HEK293 (cell line): ENCODE data around the gene TRIM5.

Experiments used
- CTCF ChIA-PET: fragments of 350-600 bp; formaldehyde crosslinking; extraction: SDS; loops from one replicate; lab custom pipeline; 2021; ENCODE audit warnings: antibody characterized with exemption; lab: Yijun Ruan, JAX
- POLR2A ChIA-PET: fragments of 300-600 bp; formaldehyde crosslinking; extraction: SDS; loops from one replicate; lab custom pipeline; 2020; ENCODE audit warnings: antibody characterized with exemption, inconsistent platforms; lab: Yijun Ruan, JAX
- H3K27ac ChIP-seq: fragments of 200-500 bp; sonication (Bioruptor generic); 2 replicates; pipeline ENCODE4 v1.5.1; 2014; ENCODE audit warnings: low read depth, low read length, control low read depth, inconsistent platforms; ENCODE audit errors: extremely low read depth
- H3K36me3 ChIP-seq, 2 experiments: fragments of 200-500 bp in 1 of 2; sonication (Bioruptor generic) in 1 of 2; 1 replicate in 1 of 2; 2 replicates in 1 of 2; pipeline ENCODE4 v1.5.1; 2014 to 2017; ENCODE audit warnings: inconsistent platforms in 2 of 2, low read length in 2 of 2; ENCODE audit not compliant: control insufficient read depth in 2 of 2, insufficient read depth in 1 of 2
- H3K4me1 ChIP-seq: fragments of 200-500 bp; sonication (Bioruptor generic); 2 replicates; pipeline ENCODE4 v1.5.1; 2014; ENCODE audit warnings: mild to moderate bottlenecking, low read length, inconsistent platforms; ENCODE audit not compliant: control insufficient read depth, insufficient read depth
- H3K4me3 ChIP-seq: 2 replicates; pipeline ENCODE4 v1.5.1; 2011; ENCODE audit warnings: low read depth, mild to moderate bottlenecking, control low read depth, low read length, moderate library complexity
- H3K9me3 ChIP-seq: fragments of 200-500 bp; sonication (Bioruptor generic); 2 replicates; pipeline ENCODE4 v1.5.1; 2014; ENCODE audit warnings: low read depth, low read length, inconsistent platforms; ENCODE audit not compliant: control insufficient read depth, insufficient read depth
- HOXD13 ChIP-seq: sonication (generic); formaldehyde crosslinking; IDR thresholded peaks from 2 replicates; pipeline ENCODE4 v1.8.0; 2022; ENCODE audit warnings: missing genetic modification reagents, borderline replicate concordance
- RBAK ChIP-seq: fragments of 450-650 bp; formaldehyde crosslinking; IDR thresholded peaks from 2 replicates; pipeline ENCODE4 v1.5.1; 2016; ENCODE audit warnings: missing biosample characterization, missing genetic modification characterization
- REPIN1 ChIP-seq: fragments of 450-650 bp; formaldehyde crosslinking; IDR thresholded peaks from 2 replicates; pipeline ENCODE4 v1.5.1; 2017; ENCODE audit warnings: missing biosample characterization, missing genetic modification characterization, low read depth
- ZIC2 ChIP-seq: fragments of 450-650 bp; formaldehyde crosslinking; IDR thresholded peaks from 2 replicates; pipeline ENCODE4 v1.5.1; 2016; ENCODE audit warnings: missing biosample characterization, missing genetic modification characterization
- ZNF146 ChIP-seq: fragments of 450-650 bp; formaldehyde crosslinking; IDR thresholded peaks from 2 replicates; pipeline ENCODE4 v1.5.1; 2016; ENCODE audit warnings: missing biosample characterization, missing genetic modification characterization
- ZNF184 ChIP-seq: fragments of 450-650 bp; IDR thresholded peaks from 2 replicates; pipeline ENCODE4 v1.5.1; 2018; ENCODE audit warnings: missing biosample characterization, mild to moderate bottlenecking, missing genetic modification characterization
- ZNF214 ChIP-seq: fragments of 450-650 bp; formaldehyde crosslinking; IDR thresholded peaks from 2 replicates; pipeline ENCODE4 v1.5.1; 2017; ENCODE audit warnings: missing biosample characterization, mild to moderate bottlenecking, missing genetic modification characterization, borderline replicate concordance
- ZNF529 ChIP-seq: fragments of 450-650 bp; formaldehyde crosslinking; IDR thresholded peaks from 2 replicates; pipeline ENCODE4 v1.5.1; 2017; ENCODE audit warnings: missing genetic modification characterization, missing biosample characterization; ENCODE audit not compliant: insufficient replicate concordance
- ZNF596 ChIP-seq: fragments of 450-650 bp; IDR thresholded peaks from 2 replicates; pipeline ENCODE4 v1.5.0; 2018; ENCODE audit warnings: missing biosample characterization, mild to moderate bottlenecking, missing genetic modification characterization, moderate library complexity
- ZNF600 ChIP-seq: fragments of 450-650 bp; formaldehyde crosslinking; IDR thresholded peaks from 2 replicates; pipeline ENCODE4 v1.5.1; 2016; ENCODE audit warnings: missing biosample characterization, missing genetic modification characterization
- ZNF624 ChIP-seq: fragments of 450-650 bp; formaldehyde crosslinking; IDR thresholded peaks from 2 replicates; pipeline ENCODE4 v1.5.1; 2017; ENCODE audit warnings: missing biosample characterization, missing genetic modification characterization
- ZNF670 ChIP-seq: fragments of 450-650 bp; formaldehyde crosslinking; IDR thresholded peaks from 2 replicates; pipeline ENCODE4 v1.5.1; 2016; ENCODE audit warnings: missing biosample characterization, missing genetic modification characterization, low read depth
- TF ChIP-seq, protein P1 (sequence below): fragments of 450-650 bp; formaldehyde crosslinking; conservative IDR thresholded peaks from 2 replicates; pipeline ENCODE4 v1.5.1; 2016; ENCODE audit warnings: low read depth, missing biosample characterization, missing genetic modification characterization
- TF ChIP-seq, protein P2 (sequence below): fragments of 450-650 bp; formaldehyde crosslinking; IDR thresholded peaks from 2 replicates; pipeline ENCODE4 v1.5.1; 2016; ENCODE audit warnings: missing biosample characterization, missing genetic modification characterization
- TF ChIP-seq, protein P3 (sequence below): fragments of 450-650 bp; formaldehyde crosslinking; IDR thresholded peaks from 2 replicates; pipeline ENCODE4 v1.5.1; 2017; ENCODE audit warnings: missing biosample characterization, missing genetic modification characterization
- TF ChIP-seq, protein P4 (sequence below): fragments of 450-650 bp; formaldehyde crosslinking; IDR thresholded peaks from 2 replicates; pipeline ENCODE4 v1.5.1; 2016; ENCODE audit warnings: missing biosample characterization, missing genetic modification characterization
- TF ChIP-seq, protein P5 (sequence below): fragments of 450-650 bp; formaldehyde crosslinking; IDR thresholded peaks from 2 replicates; pipeline ENCODE4 v1.5.1; 2016; ENCODE audit warnings: missing biosample characterization, missing genetic modification characterization

TRIM5 gene

DNA sequence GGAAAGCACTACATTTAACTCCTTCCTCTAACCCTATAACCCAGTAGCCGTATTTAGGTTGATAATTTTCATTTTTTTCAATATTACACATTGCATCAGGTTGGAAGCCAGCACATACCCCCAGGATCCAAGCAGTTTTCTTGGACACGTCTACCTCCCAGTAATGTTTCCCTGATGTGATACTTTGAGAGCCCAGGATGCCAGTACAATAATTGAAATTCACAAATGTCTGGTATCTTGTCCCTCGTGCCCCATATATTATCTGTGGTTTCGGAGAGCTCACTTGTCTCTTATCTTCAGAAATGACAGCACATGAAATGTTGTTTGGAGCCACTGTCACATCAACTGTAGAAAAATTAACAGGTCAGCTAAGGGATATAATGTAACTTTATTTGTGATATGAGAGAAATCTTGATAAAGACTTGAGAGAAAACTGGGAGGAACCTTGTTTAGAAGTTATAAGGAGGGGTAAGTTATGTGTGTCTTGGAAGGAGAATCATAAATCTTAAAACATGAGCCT, 19.8 kb downstream of the TRIM5 start (continued):
- no peak for TF ChIP-seq ZNF529 (tag by site-specific recombination)
- TF ChIP-seq, all 188 proteins: peak for 0

DNA sequence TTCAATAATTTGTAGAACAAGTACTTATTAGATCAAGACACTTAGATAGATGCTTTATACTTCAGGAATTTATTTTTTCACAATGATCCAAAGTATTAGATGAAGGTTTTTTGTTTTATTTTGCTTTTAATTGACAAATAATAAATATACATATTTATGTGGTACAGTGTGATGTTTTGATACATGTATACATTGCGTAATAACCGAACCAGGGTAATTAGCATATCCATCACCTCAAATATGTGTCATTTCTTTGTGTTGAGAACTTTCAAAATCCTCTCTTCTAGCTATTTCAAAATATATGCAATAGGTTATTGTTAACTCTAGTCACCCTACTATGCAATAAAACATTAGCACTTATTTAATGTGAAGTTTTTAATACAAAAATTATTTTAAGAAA, 21.4 kb downstream of the TRIM5 start:
- ChIA-PET CTCF (no interaction called here), POLR2A (no interaction called here)
- H3K27ac ChIP-seq = no peak overlapping the region
- H3K4me3 ChIP-seq = no peak overlapping the region
- peaks cover 0 to 20% of the 10 kb centered on the region in 2 experiments; a peak in 1 of 3 replicates for H3K36me3 ChIP-seq
- H3K4me1 ChIP-seq = no peaks in the 10 kb centered on the region
- H3K9me3 ChIP-seq = no peaks in the 10 kb centered on the region
- TF ChIP-seq ZNF184 (tag by site-specific recombination) = no peak

DNA sequence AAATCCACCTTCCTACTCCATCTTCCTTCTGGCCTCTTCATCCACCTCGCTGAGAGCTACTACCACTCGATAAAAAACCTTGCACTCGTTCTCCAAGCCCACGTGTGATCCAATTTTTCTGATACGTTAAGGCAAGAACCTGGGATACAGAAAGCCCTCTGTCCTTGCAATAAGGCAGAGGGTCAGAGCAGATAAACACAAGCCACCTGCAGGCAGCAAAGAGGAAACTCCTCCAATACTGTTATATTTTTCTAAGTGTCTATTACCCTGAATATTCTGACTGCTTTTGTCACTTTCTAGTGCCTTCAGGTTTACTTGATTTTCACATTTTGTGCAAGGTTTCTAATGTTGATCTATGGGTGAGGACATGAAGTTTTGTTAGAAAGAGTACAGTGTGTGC, 26.6 kb downstream of the TRIM5 start:
- Histone ChIP-seq H3K4me3 (no peak overlapping the region), H3K36me3 (no peaks in the 10 kb centered on the region), H3K27ac (no peak overlapping the region), H3K9me3 (no peaks in the 10 kb centered on the region), H3K4me1 (no peaks in the 10 kb centered on the region)
- POLR2A ChIA-PET = no interaction called here
- CTCF ChIA-PET = no interaction called here
- TF ChIP-seq RBAK = no peak
- TF ChIP-seq, protein P1, sequence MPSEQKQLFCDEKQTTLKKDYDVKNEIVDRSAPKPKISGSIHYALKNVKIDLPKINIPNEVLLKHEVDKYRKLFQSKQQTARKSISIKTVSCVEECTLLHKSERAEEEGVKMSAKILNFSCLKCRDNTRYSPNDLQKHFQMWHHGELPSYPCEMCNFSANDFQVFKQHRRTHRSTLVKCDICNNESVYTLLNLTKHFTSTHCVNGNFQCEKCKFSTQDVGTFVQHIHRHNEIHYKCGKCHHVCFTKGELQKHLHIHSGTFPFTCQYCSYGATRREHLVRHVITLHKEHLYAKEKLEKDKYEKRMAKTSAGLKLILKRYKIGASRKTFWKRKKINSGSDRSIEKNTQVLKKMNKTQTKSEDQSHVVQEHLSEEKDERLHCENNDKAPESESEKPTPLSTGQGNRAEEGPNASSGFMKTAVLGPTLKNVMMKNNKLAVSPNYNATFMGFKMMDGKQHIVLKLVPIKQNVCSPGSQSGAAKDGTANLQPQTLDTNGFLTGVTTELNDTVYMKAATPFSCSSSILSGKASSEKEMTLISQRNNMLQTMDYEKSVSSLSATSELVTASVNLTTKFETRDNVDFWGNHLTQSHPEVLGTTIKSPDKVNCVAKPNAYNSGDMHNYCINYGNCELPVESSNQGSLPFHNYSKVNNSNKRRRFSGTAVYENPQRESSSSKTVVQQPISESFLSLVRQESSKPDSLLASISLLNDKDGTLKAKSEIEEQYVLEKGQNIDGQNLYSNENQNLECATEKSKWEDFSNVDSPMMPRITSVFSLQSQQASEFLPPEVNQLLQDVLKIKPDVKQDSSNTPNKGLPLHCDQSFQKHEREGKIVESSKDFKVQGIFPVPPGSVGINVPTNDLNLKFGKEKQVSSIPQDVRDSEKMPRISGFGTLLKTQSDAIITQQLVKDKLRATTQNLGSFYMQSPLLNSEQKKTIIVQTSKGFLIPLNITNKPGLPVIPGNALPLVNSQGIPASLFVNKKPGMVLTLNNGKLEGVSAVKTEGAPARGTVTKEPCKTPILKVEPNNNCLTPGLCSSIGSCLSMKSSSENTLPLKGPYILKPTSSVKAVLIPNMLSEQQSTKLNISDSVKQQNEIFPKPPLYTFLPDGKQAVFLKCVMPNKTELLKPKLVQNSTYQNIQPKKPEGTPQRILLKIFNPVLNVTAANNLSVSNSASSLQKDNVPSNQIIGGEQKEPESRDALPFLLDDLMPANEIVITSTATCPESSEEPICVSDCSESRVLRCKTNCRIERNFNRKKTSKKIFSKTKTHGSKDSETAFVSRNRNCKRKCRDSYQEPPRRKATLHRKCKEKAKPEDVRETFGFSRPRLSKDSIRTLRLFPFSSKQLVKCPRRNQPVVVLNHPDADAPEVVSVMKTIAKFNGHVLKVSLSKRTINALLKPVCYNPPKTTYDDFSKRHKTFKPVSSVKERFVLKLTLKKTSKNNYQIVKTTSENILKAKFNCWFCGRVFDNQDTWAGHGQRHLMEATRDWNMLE = no peak
- no peak for TF ChIP-seq HOXD13 (CRISPR knock-in tag)
- TF ChIP-seq ZNF146 (tag by site-specific recombination) = no peak
- TF ChIP-seq ZNF529 (tag by site-specific recombination) = no peak
- TF ChIP-seq ZNF214 (tag by site-specific recombination) = no peak
- no peak for TF ChIP-seq ZIC2
- TF ChIP-seq ZNF596 (tag by site-specific recombination) = no peak
- TF ChIP-seq, protein P2, sequence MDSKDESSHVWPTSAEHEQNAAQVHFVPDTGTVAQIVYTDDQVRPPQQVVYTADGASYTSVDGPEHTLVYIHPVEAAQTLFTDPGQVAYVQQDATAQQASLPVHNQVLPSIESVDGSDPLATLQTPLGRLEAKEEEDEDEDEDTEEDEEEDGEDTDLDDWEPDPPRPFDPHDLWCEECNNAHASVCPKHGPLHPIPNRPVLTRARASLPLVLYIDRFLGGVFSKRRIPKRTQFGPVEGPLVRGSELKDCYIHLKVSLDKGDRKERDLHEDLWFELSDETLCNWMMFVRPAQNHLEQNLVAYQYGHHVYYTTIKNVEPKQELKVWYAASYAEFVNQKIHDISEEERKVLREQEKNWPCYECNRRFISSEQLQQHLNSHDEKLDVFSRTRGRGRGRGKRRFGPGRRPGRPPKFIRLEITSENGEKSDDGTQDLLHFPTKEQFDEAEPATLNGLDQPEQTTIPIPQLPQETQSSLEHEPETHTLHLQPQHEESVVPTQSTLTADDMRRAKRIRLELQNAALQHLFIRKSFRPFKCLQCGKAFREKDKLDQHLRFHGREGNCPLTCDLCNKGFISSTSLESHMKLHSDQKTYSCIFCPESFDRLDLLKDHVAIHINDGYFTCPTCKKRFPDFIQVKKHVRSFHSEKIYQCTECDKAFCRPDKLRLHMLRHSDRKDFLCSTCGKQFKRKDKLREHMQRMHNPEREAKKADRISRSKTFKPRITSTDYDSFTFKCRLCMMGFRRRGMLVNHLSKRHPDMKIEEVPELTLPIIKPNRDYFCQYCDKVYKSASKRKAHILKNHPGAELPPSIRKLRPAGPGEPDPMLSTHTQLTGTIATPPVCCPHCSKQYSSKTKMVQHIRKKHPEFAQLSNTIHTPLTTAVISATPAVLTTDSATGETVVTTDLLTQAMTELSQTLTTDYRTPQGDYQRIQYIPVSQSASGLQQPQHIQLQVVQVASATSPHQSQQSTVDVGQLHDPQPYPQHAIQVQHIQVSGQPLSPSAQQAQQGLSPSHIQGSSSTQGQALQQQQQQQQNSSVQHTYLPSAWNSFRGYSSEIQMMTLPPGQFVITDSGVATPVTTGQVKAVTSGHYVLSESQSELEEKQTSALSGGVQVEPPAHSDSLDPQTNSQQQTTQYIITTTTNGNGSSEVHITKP (tag by site-specific recombination) = no peak
- TF ChIP-seq, protein P3, sequence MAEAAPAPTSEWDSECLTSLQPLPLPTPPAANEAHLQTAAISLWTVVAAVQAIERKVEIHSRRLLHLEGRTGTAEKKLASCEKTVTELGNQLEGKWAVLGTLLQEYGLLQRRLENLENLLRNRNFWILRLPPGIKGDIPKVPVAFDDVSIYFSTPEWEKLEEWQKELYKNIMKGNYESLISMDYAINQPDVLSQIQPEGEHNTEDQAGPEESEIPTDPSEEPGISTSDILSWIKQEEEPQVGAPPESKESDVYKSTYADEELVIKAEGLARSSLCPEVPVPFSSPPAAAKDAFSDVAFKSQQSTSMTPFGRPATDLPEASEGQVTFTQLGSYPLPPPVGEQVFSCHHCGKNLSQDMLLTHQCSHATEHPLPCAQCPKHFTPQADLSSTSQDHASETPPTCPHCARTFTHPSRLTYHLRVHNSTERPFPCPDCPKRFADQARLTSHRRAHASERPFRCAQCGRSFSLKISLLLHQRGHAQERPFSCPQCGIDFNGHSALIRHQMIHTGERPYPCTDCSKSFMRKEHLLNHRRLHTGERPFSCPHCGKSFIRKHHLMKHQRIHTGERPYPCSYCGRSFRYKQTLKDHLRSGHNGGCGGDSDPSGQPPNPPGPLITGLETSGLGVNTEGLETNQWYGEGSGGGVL (tag by site-specific recombination) = no peak
- TF ChIP-seq ZNF670 = no peak
- TF ChIP-seq ZNF624 (tag by site-specific recombination) = no peak
- no peak for TF ChIP-seq ZNF600 (tag by site-specific recombination)
- TF ChIP-seq, protein P4, sequence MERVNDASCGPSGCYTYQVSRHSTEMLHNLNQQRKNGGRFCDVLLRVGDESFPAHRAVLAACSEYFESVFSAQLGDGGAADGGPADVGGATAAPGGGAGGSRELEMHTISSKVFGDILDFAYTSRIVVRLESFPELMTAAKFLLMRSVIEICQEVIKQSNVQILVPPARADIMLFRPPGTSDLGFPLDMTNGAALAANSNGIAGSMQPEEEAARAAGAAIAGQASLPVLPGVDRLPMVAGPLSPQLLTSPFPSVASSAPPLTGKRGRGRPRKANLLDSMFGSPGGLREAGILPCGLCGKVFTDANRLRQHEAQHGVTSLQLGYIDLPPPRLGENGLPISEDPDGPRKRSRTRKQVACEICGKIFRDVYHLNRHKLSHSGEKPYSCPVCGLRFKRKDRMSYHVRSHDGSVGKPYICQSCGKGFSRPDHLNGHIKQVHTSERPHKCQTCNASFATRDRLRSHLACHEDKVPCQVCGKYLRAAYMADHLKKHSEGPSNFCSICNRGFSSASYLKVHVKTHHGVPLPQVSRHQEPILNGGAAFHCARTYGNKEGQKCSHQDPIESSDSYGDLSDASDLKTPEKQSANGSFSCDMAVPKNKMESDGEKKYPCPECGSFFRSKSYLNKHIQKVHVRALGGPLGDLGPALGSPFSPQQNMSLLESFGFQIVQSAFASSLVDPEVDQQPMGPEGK (tag by site-specific recombination) = no peak
- TF ChIP-seq, protein P5, sequence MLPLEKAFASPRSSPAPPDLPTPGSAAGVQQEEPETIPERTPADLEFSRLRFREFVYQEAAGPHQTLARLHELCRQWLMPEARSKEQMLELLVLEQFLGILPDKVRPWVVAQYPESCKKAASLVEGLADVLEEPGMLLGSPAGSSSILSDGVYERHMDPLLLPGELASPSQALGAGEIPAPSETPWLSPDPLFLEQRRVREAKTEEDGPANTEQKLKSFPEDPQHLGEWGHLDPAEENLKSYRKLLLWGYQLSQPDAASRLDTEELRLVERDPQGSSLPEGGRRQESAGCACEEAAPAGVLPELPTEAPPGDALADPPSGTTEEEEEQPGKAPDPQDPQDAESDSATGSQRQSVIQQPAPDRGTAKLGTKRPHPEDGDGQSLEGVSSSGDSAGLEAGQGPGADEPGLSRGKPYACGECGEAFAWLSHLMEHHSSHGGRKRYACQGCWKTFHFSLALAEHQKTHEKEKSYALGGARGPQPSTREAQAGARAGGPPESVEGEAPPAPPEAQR (tag by site-specific recombination) = no peak
- TF ChIP-seq REPIN1 (tag by site-specific recombination) = no peak
